ENCODE data around the gene UBE4A. TPM values are rescaled to one million over a fixed set of nuclear protein-coding genes. Genes with fewer than 3 reads are reported as not detected.

Gene UBE4A
- total RNA-seq, 2 donors from 2014 or later, result 31.1 to 34.1 TPM

- intact Hi-C loops (cut with DNase I), result no loop called here
- no peak for DNase-seq (ENCODE audit: low spot score)
Measured at GRCh38 chr11:118339281-118339961, 20.0 kb upstream of the UBE4A start.

DNA sequence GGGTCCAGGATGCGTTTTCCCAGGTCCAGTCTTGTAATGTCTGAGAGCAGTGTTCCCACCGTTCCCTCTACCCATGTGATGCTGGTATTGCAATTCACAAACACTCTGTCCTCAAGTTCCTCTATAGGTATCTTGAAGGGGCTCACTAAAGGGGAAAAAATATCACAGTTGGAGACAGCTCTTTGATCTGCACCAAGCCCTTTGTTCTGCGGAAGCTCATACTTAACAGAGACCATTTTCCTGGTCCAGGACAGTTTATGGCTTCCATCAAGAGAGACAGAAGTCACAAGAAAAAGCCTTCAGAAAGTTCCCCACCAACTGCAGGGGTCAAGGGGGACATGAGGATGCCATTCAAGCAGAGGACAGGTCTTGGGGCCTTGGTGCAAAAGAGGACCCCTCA is 19.0 kb upstream of the UBE4A start:
- intact Hi-C loops (cut with DNase I), result loop anchor here in 1 of 2 donors (10.0 kb wide), 1 partner anchor 136 kb away; no protein-coding TSS in a partner anchor
- DNase-seq (ENCODE audit: low spot score), result no peak

GRCh38 chr11:118341261-118341660 is 18.1 kb upstream of the UBE4A start:
- no peak for DNase-seq (ENCODE audit: low spot score)
- intact Hi-C loops (cut with DNase I), result loop anchor here in 1 of 2 donors (10.0 kb wide), 1 partner anchor 136 kb away; no protein-coding TSS in a partner anchor

DNA sequence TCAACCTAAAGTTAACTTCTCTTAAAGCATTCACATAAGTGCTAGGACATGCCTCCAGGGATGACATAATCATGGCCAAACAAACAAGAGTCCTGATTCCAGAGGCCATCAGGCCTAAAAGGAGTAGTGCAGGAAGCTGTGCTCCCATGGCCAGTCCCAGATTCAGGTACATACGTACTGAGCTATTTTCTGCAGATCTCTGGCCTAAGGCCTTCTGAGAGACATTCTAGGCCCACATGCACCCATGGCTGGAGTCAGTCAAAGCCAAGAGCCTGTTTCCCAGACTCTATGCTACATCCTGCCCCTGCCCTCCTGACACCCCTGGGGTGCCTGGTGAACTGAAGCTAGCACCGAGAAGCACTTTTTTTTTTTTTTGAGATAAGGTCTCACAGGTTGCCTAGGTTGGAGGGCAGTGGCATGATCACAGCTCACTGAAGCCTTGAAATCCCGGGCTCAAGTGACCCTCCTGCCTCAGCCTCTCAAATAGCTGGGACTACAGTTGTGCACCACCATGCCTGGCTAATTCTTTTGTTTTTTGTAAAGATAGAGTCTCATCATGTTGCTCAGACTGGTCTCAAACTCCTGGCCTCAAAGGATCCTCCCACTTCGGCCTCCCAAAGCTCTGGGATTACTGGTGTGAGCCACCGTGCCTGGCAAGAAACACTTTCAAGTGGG is 17.4 kb upstream of the UBE4A start:
- DNase-seq (ENCODE audit: low spot score), result no peak

GRCh38 chr11:118342503-118343161 is 16.8 kb upstream of the UBE4A start, which contains the start of gene CD3D:
CD3D (minus strand) TSS chr11:118342705; CDS start chr11:118342607, 98 bp downstream.
- no peak for DNase-seq (ENCODE audit: low spot score)
- intact Hi-C loops (cut with DNase I), result loop anchor here in 1 of 2 donors (10.0 kb wide), 1 partner anchor 138 kb away; no protein-coding TSS in a partner anchor

More for the DNA sequence above, 17.4 kb upstream of the UBE4A start:
- intact Hi-C loops (cut with DNase I), result loop anchor here in 1 of 2 donors (10.0 kb wide), 1 partner anchor 137 kb away; no protein-coding TSS in a partner anchor

DNA sequence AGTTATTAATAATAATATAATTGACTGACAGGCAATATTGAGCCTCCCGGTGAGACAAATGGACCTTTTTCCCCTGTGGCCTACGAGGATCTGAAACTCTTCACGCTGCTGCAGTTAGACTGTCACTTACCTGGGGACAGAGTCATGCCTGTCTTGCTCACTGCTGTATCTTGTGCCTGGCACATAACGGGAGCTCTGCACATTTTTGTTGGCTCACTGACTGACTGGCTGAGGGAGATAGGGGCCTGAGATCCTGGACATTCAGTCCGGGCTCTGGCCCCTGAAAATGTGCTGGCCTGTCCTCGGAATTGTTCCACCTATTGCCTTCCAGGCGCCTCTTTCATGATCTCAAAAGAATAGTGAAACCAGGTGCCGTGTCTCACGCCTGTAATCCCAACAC is 16.2 kb upstream of the UBE4A start:
- no peak for DNase-seq (ENCODE audit: low spot score)
- intact Hi-C loops (cut with DNase I), result loop anchor here in 1 of 2 donors (10.0 kb wide), 1 partner anchor 138 kb away; no protein-coding TSS in a partner anchor

DNA sequence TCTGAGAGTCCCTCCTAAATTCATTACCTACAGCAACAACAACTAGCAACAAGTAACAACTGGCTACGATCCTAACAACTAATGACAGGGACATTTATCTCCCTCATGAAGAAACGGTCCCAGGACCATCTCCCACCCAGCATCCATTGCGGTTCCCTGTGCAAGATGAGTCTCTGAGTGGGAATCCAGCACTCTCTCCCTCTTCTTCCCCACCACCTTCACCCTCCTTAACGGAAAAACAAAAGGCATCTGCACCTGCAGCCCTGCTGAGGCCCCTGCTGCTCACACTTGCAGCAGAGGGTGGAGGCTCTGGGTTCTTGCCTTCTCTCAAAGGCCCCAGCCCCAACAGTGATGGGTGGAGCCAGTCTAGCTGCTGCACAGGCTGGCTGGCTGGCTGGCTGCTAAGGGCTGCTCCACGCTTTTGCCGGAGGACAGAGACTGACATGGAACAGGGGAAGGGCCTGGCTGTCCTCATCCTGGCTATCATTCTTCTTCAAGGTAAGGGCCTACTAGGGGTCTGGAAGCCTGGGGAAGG is 15.4 kb upstream of the UBE4A start, which contains the start of gene CD3G:
CD3G (plus strand) TSS at position 364 of the 535 bp plus-strand sequence; CDS start at position 444, 80 bp downstream.
- DNase-seq (ENCODE audit: low spot score), result no peak
- intact Hi-C loops (cut with DNase I), result loop anchor here in 1 of 2 donors (10.0 kb wide), 1 partner anchor 139 kb away; no protein-coding TSS in a partner anchor

DNA sequence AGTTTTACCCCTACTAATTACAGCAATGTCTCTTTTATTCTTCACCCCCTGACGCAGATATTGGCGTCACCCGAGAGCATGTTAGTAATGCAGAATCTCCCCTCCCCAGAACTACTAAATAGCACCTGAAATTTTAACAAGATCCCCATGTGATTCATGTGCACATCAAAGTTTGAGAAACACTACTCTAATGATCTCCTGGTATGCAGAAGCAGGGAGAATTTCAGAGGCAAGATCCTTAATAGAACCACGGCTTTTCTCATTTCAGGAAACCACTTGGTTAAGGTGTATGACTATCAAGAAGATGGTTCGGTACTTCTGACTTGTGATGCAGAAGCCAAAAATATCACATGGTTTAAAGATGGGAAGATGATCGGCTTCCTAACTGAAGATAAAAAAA is 9.9 kb upstream of the UBE4A start:
- intact Hi-C loops (cut with DNase I), result loop anchor here in 1 of 2 donors (10.0 kb wide), 1 partner anchor 145 kb away; no protein-coding TSS in a partner anchor

GRCh38 chr11:118353084-118353710 is 6.2 kb upstream of the UBE4A start:
- no peak for DNase-seq (ENCODE audit: low spot score)
- intact Hi-C loops (cut with DNase I), result loop anchor here (5.0 to 10.0 kb wide), 2 partner anchors 156 to 208 kb away; no protein-coding TSS in a partner anchor

More for the DNA sequence above, 9.9 kb upstream of the UBE4A start:
- DNase-seq (ENCODE audit: low spot score), result no peak

DNA sequence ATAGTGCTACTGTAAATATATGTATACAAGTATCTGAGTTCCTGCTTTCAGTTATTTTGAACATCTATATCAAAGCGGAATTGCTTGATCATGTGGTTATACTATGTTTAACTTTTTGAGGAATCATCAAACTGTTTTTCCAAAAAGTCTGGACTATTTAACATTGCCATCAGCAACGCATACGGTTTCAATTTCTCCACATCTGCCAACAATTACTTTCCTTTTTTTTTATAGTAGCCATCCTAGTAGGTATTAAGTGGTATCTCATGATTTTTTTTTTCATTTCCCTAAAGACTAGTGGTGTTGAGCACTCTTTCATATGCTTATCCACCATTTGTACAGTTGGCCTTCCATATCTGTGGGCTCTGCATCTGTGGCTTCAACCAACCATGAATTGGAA is 1.3 kb upstream of the UBE4A start:
- intact Hi-C loops (cut with DNase I), result loop anchor here (10.0 kb wide), 1 partner anchor 213 kb away; no protein-coding TSS in a partner anchor
- DNase-seq (ENCODE audit: low spot score), result no peak

DNA sequence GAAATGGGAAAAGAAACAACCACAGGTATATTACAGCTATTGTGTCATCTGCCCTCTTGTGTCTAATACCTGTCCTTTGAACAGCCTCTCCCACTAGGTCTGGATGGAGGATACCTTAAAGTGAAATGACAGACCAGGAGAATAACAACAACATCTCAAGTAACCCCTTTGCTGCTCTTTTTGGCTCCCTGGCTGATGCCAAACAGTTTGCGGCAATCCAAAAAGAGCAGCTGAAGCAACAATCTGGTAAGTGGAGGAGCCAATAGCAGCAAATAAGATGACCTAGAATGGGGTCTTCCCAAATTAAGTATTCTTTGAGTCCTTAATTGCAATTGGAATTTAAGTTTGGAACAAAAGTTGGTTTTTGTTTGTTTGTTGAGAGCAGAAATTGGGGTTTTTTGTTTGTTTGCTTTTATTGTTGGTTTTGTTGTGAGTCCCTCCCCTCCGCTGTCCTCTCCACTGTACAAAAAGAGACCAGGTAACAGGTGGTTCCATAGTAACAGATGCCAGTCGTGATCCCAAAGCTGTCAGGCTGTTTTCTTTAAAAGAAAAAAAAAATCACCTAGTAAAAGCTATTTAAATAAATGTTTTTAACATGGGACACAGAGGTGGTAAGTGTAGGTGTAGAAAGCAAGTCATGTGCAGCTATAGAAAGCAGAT is 5.7 kb downstream of the UBE4A start:
- no peak for DNase-seq (ENCODE audit: low spot score)

GRCh38 chr11:118366287-118366686 is 6.9 kb downstream of the UBE4A start:
- intact Hi-C loops (cut with DNase I), result no loop called here

More for the DNA sequence above, 5.7 kb downstream of the UBE4A start:
- intact Hi-C loops (cut with DNase I), result no loop called here

GRCh38 chr11:118370774-118371173 is 11.4 kb downstream of the UBE4A start:
- intact Hi-C loops (cut with DNase I), result no loop called here

More at GRCh38 chr11:118366287-118366686, 6.9 kb downstream of the UBE4A start:
- no peak for DNase-seq (ENCODE audit: low spot score)

DNA sequence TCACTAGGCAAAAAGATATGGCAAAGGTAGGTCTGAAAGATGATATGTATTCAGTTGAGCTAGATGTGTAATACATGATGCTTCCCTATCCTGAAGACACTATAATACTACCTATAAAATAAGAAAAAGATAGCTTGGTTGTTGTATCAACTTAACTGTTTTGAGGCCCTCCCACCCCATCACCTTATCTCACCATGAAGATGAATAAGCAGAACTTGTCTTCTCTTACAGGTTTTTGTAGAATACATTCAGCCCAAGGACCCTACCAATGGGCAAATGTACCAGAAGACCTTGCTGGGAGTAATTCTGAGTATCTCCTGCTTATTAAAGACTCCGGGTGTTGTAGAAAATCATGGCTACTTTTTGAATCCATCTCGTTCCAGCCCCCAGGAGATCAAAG is 13.9 kb downstream of the UBE4A start:
- intact Hi-C loops (cut with DNase I), result no loop called here
- no peak for DNase-seq (ENCODE audit: low spot score)

More at GRCh38 chr11:118370774-118371173, 11.4 kb downstream of the UBE4A start:
- no peak for DNase-seq (ENCODE audit: low spot score)

DNA sequence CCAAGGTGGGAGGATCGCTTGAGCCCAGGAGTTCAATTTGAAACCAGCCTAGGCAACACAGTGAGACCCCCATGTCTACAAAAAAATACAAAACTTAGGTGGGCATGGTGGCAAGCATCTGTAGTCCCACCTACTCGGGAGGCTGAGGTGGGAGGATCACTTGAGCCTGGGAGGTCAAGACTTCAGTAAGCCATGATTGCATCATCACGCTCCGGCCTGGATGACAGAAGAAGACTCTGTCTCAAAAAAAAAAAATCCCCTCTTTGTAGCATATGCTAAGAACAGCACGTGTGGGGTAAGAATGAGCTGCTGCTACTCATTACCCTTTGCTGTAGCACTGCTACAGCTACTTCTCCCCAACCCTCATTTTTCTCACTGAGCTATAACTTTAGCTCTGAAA is 14.5 kb downstream of the UBE4A start:
- no peak for DNase-seq (ENCODE audit: low spot score)
- intact Hi-C loops (cut with DNase I), result no loop called here

DNA sequence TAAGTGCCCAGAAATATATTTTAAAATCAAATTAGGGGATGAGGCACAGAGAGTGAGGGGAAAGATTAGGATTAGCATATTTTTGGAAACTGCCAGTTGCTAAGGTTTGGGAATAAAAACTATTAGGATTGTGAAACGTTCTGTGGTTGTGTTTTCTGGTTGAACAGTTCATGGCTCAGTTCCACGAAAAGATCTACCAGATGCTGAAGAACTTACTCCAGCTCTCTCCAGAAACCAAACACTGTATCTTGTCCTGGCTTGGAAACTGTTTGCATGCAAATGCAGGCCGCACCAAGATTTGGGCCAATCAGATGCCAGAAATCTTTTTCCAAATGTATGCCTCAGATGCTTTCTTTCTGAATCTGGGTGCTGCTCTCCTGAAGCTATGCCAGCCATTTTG is 15.3 kb downstream of the UBE4A start:
- no peak for DNase-seq (ENCODE audit: low spot score)
- intact Hi-C loops (cut with DNase I), result no loop called here

DNA sequence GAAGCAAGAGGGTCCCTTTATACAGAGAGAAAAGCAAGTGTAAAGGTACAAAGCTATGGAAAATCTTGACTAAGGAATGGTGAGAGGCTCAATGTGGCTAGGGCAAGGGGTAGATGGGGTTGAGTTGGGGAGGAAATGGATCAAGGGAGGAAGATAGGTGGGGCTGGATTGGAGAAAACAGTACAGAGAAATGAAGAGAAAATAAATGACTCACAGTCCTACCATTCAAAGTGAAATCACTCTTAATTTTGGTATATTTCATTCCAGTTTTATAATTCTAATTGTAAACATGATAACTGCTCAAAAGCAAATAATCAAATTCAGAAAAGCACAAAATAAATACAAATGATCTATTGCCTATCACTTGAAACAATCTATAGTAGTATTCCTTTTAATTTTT is 16.6 kb downstream of the UBE4A start:
- DNase-seq (ENCODE audit: low spot score), result no peak
- intact Hi-C loops (cut with DNase I), result no loop called here

DNA sequence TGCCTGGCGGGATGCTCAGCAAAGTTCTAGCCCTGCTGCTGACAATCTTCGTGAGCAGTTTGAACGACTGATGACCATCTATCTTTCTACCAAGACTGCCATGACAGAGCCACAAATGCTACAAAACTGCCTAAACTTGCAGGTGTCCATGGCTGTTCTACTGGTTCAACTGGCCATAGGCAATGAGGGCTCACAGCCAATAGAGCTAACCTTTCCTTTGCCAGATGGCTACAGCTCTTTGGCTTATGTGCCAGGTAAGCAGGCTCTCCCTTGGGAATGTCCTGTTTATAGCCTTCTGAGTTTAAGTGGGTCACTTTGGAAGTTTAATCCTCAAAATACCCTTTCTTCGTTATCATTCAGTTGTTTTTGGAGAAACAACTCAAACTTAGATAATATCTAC is 20.1 kb downstream of the UBE4A start:
- DNase-seq (ENCODE audit: low spot score), result no peak
- intact Hi-C loops (cut with DNase I), result no loop called here
